Activated T-cell treated with anti-CD3 and anti-CD28 coated beads for 24 hours (primary cell): Measurements from ENCODE around the gene ARMC9.

Experiments used
- DNase-seq: peaks from one replicate; pipeline ENCODE4 v3.0.0-alpha.2; 2020; ENCODE audit warnings: low read depth

Gene ARMC9

DNA sequence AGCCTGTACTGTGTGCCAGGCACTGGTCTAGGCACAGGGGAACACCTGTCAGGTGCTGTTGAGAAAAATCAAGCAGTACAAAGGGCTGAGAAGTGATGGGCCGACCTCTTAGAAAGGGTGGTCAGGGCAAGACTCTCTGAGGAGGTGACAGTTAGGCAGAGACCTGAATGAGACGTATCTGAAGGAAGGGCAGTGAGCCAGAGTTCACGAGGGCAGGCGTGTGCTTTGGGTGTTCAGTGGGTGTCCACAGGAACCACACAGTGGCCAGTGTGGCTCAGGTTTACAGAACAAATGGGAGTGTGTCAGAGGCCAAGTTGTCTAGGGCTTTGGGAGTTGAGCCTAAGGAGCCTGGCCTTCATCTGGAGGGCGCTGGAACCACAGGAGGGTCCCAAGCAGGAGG, 6.2 kb downstream of the ARMC9 start:
- no peak for DNase-seq

DNA sequence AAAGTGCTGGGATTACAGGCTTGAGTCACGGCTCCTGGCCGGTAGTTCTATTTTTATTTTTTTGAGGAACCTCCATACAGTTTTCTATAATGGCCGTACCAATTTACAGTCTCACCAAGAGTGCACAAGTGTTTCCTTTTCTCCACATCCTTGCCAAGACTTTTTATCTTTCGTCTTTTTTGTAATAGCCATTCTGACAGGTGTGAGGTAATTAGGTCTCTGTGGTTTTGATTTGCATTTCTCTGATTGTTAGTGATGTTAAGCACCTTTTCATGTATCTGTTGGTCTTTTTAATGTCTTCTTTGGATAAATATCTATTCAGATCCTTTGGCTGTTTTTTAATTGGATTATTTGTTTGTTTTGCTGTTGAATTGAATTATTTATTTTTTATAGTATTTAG, 9.3 kb downstream of the ARMC9 start:
- no peak for DNase-seq

DNA sequence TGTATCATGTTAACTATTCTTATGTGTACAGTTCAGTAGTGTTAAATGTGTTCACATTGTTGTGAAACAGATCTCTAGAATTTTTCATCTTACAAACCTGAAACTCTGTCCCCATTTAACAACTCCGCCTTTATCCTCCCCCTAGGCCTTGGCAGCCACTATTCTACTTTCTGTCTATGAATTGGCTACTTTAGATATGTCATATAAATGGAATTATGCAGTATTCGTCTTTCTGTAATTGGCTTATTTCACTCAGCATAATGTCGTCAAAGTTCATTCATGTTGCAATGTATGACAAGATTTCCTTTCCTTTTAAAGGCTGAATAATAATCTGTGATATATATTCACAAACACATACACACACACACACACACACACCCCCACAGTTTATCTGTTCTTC, 12.4 kb downstream of the ARMC9 start:
- no peak for DNase-seq

DNA sequence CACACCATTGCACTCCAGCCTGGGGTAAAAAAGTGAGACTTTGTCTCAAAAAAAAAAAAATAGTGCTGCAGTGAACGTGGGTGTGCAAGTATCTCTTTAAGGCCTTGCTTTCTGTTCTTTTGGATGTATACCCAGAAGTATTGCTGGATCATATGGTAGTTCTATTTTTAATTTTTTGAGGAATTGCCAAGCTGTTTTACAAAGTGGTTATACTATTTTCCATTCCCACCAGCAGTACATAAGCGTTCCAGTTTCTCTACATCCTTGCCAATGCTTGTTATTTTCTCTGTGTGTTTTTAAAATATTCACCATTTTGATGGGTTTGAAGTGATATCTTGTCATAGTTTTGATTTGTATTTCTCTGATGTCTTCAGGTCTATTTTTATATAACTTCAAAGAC, 13.1 kb downstream of the ARMC9 start:
- DNase-seq: no peak

DNA sequence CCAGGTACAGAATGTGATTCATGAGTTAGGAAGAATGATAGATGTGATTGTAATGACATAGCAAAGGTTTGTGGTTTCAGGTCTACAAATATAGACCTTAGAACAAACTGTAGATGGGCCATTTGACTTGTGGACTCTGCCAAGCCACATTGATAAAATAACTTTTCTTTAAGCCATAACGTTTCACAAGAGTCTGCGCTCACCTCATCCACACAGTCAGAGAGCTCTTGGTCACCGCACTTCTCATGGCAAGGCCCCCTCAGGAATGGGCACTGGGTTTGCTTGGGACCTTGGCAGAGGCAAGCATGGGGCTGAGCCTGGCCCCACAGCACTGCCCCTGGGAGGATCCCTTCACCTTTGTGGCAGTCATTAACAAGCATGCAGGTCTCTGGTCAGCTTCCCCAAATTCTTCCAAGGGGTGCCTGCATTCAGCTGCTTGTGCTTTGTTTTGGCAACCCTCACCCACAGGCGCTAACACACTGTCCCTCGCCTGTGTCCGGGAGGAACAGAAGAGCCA, 14.0 kb downstream of the ARMC9 start:
- no peak for DNase-seq

DNA sequence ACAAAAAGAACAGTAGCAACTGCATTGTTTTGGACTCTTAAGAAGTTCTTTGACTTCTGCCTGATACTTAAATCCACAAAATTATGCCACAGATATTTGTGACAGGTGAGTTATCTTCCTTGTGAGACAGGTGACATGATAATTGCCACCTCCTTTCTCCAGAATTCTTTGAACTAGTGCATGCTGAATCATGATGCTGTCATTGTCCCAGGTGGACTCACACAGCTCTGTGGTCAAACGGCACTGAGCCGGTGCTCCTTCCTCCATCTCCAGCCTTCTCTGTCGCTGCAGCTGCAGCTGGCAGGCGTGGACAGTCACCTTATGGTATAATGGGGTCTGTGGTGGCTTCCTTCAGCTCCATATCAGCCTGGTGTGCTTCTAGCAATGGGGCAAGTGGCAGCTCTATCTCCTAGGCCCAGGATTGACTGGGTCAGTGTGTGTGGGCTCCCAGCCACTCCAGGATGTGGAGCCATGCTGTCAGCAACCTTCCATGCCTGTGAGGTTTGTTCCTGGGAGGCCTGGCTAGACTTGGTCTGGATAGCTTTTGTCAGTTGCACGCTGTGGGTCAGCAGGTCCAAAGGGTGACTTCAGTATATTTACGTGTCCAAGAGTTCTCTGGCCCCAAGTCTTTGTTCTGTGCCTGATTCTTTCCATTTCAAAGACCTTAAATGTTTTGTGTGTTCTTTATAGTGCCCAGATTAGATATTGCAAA, 15.7 kb downstream of the ARMC9 start:
- DNase-seq: no peak

DNA sequence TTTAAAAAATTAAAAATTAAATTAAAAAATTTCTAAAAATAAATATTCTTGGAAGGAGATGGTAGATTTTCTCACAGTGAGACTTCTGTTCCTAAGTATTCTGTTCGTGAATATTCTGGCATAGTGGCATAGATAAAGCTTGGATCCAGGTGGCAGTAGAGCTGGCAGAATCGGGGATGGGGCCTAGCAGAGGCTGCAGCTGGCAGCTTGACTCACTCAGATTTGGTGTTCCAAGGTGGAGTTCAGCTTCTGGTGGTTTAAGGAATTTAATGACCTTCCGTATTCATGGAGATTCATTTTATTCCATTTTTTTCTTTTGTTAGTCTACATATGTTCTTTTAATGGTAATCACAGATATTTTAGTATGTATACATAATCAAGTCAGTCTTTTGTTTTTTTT, 19.9 kb downstream of the ARMC9 start:
- DNase-seq: no peak

DNA sequence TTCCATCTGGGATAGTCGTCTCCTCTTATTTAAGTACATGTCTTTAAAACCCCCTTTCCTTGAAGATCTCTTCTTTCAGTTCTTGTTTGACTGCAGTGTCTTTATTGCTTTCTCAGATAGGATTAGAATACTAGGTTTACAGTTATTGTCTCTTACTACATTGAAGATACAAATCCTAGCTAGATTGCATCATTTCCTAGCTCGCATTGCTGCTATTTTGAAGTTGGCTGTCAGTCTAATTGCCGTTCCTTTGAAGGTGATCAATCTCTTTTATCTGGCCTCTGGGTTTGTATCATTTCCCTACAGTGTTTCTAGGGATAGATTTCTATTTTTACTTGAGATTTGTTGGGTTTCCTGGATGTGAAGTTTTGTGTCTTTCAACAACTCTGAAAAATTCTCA, 20.9 kb downstream of the ARMC9 start:
- DNase-seq: no peak

DNA sequence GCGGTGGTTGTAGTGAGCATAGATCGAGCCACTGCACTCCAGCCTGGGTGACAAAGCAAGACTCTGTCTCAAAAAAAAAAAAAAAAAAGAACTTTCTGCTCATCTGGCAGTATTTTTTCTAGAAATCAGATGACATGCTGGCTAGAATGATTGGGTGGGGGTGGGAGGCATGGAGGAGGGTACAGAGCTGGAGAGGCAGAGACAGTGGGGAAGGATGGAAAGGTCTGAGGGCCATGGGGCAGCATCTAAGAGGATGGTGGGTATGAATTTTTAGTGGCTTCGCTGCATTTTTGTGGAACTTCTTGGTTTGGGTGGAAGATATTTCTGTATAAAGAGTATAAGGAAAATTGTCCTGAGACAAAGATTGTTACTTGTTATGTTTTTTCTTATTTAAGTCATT, 23.3 kb downstream of the ARMC9 start:
- no peak for DNase-seq

DNA sequence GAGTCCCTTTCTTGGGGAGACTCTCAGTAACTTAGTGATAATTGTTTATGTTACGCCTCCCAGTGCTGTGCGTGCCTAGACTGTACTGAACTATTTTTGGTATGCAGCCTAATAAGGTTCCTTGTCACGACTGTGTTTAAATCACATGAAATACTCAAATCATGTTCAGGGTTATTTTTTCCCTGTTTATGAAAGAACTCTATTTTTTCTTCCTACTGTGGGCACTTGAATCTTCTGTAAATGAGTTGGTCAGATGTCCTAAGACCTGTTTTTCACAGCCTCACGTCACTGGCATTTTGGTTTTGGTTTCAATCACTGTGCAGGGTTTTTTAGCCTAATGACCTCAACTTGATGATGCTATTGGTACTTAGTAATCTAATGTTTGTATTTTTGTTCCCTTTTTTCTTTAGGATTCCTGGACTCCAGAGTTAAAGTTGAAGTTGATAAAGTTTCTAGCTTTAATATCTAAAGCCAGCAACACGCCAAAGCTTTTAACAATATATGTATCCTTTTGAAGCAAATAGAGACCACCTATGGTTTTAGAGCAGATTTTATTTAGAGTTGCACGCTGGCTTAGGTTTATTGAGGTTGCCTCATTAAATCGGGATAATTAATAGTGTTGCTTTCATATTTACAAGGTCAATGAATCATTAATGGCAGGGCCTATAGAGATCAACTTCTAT, 24.0 kb downstream of the ARMC9 start:
- no peak for DNase-seq

DNA sequence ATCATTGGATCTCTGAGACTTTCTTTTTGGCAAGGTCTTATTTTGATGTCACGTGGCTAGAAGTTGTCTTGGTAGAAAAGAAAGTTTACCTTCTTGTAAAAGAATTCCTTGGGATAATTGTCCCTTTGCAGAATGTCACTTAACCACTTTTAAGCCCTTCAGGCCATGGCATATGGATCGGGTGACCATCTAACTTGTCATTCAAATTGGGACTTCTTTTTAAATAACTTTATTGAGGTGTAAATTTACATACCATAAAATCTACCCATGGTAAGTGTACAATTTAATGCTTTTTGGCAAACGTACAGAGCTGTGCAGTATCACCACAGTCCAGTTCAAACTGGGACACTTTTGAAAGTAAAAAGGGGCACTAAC, 24.6 kb downstream of the ARMC9 start:
- no peak for DNase-seq

DNA sequence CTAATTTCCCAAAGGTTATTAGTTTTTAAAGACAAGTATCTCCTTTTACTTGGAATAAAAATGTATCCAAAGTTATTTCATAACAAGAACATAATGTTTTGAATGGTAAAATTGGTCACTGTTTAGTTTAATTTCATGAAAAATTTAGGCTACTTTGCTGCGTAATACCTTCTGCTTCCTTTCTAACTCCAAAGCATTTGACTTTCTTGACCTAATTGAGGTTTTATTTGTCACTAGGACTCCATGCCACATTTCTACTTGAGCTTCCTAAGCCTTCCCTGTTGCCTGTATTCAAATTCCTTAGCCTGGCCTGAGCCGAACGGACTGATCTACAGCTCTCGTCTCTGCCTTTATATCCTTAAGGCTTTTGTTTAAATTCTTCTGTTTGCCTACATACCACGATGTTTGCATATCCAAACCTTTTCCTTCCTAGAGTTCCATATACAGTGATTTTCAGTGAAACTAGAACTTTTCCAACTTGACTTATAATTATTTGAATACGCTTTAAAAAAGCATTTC, 25.1 kb downstream of the ARMC9 start:
- no peak for DNase-seq

DNA sequence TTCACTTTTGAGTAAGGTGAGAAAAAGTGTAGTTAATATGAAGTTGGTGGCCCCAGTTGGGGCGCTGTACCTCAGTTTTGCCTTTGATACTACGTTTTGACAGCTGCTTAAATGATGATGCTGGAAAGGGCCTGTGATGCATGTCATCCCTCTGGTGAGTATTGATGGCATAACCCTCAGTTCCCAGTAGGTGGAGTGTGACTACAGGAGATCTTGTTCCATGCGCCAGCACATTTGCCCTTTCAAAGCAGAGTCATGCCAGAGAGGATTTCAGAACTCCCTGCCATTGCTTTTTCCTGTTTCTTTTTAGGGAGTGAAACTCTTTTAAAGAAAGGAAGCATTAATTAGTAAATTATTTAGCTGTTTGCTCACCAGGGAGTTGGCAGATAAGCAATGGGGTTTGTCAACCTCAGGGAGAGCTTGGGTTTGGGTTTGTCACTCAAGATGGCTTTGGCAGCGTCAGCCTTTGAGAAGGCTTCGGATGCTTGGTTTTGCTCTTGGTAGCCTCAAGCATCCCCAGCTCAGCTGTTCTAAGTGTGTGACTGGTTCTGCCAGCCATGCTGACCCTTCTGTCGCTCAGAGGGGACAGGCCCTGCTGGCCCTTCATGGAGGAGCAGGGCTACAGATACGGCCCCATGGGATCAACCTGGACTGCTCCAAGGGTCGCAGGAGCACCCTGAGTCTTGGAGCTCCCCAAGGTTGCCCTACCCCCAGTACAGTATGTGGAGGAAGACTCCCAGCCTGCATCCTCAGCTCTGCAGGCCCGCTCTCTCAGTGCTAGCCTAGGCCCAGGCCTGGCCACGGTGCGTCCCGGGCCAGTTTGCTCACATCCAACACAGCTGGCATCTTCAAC, 29.1 kb downstream of the ARMC9 start:
- DNase-seq: peak; percentile 25

DNA sequence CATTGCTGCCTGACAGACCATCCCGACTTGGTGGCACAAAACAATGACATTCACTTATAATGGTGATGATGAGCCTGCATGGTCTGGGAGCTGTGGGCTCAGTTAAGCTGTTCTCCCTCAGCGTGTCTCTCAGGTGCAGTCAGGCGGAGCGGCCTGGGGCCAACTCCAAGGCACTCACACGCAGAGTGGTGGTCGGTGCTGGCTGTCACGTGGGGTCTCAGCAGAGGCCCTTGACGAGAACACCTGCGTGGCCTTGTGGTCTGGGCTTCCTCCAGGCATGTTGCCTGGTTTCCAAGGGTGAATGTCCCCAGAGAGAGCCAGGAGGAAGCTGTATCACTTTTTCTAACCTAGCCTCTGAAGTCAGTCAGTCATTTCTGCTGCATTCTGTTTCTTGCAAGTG, 29.8 kb downstream of the ARMC9 start:
- no peak for DNase-seq

DNA sequence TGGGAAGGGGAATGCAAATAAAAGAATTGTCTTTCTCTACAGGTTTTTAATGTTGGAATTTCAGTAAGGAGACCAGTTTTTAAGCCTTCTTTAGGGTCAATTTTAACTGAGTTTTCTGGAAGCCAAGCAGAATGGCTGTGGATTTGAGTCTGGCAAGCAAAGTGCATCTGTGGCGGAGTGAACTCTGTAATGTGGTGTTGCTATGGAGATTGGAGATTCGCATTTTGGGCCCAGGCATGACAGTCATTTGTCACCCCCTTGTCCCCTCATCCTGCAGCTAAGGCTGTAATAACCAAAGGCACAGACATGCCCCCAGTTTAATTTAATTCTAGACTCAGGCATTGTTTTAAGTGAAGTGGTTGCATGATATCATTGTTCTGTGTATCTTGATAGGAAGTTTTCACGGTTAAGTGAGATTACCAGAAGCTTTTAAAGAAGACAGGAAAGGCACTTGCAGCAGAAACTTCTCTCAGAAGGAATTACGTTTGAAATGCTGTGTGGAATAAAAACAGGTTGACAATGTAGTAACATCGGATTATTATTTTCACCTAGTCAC, 30.6 kb downstream of the ARMC9 start:
- DNase-seq: no peak

DNA sequence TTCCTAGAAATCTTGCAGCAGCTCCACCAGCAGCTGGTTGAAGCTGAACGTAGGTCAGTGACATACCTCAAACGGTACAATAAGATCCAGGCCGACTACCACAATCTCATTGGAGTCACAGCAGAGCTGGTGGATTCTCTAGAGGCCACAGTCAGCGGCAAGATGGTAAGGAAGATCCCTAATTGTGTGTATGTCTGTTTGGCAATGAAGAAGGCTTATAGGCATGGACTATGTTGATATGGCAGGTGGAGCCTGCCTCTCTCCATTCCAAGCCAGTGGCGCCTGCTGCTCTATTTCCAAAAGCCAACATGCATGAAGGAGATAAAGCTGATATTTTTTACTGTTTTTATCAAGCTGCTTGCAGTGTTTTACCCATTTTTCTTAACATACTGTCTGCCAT, 36.8 kb downstream of the ARMC9 start:
- DNase-seq: no peak

DNA sequence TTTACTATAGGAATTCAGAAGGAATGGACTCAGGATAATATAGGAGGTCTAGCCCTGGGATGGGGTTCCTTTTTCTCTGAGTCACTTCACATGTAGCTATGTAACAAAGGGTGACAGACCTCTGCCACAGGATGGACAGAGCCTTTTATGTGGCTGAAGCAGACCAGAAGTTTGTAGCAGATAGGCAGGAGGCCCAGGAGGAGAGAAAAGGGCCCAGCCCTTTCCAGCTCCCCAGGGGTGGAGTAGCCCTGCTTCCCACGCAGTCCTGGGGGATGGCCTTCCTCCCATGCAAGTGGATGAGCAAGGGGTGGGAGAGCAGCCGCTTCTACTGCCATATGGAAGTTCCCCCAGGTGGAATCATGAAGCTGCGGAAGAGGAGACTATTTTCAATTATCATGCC, 40.3 kb downstream of the ARMC9 start:
- no peak for DNase-seq

DNA sequence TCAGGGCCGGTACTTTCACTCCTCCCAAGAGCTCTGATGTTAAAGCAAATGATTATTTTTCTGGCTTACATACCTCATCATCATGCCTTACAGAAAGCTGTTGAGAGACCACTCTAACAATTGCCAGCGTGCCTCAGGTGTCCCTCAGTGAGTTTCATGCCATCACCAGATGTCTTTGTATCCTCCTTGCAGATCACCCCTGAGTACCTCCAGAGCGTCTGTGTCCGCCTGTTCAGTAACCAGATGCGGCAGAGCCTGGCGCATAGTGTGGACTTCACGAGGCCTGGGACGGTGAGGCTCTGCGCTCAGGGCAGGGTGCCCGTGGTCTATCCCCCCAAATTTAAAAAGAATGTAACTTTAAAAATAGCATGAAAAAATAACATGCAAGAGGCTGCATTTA, 41.3 kb downstream of the ARMC9 start:
- no peak for DNase-seq

DNA sequence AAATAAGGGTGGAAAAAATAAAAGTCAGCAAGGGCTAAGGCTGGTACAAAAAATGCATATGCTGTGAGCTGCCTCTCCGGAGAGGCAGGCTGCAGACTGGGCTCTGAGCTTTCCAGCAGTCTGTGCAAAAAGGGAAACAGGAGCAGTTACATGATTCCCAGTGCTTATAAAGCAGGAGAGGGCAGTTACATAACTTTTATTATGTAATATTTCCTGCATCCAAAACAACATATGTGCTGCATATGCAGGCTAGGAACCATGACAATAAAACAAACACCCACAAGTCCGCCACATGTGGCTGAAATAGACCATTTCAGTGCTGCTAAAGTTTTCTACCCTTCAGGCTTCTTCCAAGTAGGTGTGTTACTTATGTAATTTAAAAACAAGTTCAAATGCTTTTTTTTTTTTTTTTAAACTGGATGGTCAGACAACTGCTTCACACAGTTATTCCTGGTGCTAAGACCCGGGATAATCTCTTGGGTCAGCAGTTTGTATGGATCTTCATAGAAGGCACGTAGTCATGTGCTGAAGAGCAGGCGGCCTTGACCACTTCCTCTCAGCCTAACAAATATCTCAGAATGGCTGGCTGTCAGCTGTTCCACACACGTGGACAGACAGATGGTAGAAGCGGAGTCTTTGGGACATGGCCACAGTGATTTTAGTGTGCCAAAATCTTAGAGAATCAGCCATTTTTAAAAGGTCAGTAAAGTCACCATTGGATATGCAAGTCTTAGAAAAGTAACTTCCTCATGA, 43.5 kb downstream of the ARMC9 start:
- no peak for DNase-seq

DNA sequence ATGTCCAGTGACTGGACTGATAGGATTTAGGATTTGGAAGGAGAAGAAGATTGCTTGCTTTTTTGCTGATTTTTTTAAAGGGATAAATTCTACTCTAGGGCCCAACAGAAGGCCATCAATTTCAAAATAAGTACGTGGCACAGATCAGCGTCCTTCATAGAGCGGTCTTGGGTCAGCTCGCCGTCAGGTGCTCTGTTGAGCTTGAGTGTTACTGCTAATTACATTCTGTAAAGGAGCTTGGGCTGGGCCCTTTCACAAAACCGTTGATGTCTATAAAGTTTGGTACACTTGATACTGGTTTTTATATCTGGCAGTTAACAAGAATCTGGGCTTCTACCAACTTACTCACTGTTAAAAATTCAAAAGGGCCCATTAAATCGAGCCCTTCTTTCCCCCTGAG, 45.4 kb downstream of the ARMC9 start:
- no peak for DNase-seq

DNA sequence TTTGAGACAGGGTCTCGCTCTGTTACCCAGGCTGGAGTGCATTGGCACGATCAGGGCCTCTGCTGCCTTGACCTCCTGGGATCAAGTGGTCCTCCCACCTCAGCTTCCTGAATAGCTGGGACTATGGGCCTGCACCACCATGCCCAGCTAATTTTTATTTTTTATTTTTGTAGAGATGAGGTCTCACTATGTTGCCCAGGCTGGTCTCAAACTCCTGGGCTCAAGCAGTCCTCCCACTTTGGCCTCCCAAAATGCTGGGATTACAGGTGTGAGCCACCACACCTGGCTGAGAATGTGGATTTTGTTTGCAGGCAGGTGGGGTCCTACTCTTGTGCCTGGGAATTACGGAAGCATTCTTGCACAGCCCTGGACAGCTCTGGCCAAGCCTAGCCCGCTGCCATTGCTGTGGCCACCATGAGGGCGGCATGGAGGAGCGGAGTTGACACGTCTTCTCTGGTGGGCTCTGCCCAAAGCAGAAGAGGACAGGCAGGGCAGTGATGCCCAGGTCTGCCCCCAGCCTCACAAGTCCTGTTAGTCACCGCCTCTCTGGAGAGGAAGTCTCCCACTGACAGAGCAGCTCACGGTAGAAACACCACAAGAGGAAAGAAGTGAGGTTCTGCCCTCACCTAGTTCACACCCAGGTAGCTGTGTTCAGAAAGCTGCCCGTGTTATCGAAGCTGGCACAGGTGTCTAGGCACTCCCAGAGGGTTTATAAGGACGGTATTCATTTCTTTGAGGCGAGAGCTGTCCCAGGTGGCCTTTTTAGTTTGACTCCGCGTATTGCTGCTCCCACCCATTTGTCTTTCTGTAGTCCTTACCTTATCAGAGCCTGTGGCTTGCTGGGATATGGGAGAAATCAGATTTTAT, 46.2 kb downstream of the ARMC9 start:
- DNase-seq: no peak
